GM19455 (cell line): Measurements from ENCODE around the gene TTC39A.

Experiments
- ATAC-seq: cut with Tn5 transposase; IDR thresholded peaks from one replicate; pipeline ENCODE4 v1.9.1; 2021; ENCODE audit not compliant: unreplicated experiment

The TTC39A gene

DNA sequence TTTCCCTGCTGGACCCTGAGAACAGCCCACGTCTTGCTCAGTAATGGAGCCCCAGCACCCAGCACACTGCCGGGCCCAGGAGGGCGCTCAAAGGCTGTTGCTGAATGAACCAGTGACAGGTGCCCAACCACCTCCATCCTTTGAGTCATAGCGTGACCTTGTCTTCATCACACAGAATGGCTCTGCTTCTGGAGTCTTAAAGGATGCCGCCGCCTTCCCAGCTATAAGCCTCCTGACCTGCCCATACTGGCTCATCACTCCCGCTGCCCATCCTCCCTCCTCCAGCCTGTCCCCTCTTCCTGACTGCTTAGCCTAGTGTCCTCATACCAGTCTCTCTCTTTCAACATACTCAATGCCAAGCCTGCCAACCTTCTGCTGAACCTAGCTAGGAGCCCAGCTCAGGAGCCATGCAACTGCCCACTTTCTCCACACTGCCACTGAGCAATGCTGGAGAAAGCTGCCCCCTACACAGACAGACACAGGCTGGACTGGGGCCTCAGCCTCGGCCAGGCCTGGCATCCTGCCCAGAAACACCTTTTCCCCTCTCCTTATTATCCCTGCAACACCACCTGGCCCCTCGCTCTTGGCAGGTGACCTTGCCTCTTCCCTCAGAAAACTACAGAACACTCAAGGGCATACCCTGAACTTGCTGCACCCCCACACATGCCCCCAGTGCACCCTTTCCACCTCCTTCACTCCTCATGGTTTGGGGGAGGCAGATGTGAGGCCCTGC lies 14.1 kb downstream of the TTC39A start:
- ATAC-seq = no peak

DNA sequence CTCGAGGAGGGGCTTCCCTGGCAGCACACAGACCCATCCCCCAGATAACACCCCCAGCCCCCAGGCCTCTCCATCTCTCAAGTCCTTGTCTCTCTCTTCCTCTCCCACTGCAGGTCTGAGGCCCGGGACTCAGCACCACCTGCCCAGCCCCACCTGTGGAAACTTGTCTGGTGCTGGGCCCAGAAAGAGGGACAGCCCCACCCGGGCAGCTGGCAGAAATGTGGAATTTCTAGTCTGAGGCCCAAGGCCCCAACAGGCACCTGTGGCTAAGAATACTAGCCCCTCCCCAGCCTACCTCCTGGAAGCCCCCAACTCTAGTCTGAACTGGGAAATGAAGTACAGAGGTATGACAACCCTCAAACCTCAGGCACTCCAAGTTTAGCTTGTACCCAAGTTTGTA lies 15.4 kb downstream of the TTC39A start:
- ATAC-seq = no peak

DNA sequence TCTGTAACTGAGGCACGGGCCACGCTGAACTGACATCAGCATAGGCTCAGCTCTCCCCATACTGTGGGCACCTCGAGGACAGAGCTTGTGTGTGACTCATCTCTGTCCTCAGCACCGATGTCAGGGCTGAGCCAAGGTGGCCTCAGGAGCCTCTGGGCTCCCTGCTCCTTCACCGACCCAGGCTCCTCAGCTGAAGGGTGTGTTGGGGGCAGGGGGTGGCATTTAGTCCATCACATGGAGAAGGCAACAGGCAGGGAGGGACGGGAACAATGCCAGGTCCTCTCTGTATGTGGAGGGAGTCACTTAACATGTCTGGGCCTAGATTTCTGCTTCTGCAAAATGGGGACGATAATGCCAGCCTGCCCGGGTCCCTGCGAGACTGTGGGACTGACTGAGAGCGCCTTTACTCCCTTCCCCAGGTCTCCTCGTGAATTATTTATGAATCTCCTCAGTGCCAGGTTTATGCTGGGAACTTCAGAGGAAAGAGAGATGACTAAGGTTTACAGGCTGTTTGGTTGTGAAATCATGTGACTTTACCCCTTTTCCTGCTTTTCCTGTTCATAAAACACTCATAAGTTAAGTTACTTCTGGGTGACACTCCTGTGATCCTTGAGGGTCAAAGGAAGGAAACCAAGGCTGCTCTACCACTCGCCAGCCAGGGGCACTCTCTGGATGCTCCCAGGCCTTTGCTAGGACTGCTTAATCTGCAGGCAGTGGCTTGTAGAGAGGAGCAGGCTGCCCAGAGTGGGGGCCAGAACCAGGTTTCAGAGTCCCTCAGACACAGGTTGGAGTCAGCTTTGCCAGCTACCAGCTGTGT lies 16.2 kb downstream of the TTC39A start:
- ATAC-seq = no peak

DNA sequence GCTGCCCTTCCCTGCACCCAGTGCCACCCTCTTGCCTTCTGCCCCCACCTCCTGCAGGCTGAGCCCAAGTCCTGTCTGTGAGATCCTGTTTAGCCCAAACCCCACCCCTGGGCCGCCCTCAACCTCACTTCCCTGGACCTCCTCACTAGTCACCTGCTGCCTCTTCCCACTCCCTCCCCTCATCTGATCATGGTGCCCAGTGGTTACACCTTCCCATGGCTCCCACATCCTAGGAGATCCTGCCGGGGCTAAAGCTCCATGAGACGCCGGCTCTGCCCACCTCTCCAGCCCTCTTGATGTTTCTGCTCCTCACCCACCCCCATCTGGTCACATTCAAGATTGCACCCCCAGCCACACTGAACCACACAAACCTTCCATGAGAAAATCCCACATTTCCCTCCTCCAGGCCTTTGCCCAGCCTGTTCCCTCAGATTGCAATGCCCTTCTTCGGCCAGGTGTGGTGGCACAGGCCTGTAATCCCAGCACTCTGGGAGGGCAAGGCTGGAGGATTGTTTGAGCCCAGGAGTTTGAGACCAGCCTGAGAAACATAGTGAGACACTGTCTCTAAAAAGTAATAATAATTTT lies 17.0 kb downstream of the TTC39A start:
- ATAC-seq = no peak

DNA sequence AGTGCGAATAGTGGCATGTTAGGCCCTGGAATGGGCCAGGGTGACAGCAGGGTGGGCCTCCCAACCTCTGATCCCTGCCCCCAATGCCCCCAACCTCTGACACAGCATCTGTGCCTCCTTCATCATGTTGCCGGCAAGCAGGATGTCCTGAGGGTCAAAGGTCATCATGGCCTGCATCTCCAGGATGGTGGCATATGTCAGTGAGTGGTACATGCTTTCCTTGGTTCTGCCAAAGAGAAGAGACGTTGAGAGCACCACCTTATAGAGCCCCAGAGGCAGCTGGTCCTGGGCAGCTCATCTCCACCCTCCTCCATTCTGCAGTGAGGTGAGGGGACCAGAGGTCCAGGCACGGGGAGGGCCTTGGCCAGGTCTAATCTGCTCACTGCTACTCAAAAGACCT lies 17.6 kb downstream of the TTC39A start:
- ATAC-seq = no peak

DNA sequence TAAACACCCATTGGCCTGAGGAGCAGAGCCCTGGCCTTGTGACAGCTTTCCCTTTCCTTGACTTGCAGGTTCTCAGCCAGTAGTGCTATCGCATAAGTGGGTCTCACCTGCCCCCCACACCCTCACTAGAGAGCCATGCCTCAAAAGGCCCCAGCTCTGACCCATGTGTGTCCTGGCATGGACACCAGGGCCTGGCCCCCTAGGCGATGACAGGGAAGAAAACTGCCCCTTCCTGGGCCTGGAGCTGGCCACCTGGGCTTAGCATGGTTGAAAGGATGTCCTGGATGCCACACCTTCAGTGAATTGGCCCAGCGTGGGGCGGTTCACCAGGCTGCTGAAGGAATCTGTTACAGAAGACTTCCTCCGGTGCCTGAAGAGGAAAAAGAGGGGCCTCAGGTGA lies 18.5 kb downstream of the TTC39A start:
- no peak for ATAC-seq

DNA sequence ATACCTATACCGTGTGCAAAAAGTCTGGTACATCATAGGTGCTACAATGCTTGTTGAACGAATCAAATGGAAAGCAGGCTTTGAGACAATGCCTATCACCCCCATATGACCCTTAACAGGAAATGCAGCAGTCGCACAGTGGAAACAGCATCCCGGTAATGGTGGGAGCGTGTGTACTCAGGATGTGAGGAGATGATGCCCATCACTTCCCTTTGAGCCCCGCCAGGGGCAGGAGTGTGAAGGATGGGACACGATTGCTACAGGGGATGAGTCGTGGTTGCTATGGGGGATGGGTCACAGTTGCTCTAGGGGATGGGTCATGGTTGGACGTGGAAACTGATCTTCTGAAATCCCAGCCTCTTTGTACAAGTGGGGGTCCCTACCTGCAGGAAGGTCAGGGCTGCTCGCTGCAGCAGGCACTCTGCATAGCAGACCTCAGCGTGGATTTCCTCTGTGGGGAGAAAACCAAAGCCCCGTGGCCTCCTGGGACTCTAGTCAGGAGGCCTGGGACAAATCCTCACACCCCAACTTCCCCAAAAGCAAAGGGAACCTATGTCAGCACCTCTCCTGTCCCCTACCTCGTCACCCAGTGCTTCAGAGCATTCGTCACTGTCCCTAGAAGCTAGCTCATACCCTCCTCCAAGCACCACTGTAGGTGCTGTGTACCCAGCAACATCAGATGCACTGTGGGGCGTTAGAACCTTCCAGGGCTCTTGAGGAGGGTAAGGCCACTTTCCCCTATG lies 19.3 kb downstream of the TTC39A start:
- no peak for ATAC-seq

DNA sequence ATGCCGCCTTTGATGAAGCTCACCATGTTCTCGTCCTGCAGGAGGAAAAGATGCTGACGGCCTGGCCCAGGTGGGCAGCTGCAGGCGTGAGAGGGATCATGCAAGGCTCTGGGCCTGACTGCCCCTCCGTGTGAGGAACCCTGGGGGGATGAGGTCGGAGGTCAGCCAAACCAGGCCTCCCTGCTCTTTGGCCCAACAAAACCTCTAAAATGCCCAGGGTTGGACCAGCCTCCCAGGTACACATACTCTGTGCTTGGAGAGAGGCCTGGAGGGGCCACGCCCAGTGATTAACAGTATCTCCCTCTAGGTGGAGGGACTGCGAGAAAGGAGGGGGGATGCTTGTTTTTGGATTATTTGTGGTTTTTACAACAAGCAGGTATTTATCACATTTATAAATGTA lies 21.1 kb downstream of the TTC39A start:
- no peak for ATAC-seq

DNA sequence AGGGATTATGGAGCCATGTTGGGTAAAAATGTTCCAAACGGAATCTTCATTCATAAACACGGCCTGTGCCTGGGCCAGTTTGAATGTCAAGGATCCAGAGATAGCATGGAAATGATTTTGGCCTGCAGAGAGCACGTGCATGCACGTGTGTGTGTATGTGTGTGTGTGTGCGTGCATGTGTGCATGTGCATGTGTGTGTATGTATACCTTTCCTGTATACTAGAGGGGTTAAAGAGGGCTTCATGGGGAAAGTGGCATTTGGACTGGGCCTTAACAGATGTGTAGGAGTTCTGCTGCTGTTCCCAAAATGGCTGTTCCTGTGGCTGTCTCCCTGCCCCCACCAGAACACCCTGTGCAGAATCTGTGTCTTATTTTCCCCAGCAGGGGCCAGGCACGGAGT lies 21.7 kb downstream of the TTC39A start:
- ATAC-seq = no peak

DNA sequence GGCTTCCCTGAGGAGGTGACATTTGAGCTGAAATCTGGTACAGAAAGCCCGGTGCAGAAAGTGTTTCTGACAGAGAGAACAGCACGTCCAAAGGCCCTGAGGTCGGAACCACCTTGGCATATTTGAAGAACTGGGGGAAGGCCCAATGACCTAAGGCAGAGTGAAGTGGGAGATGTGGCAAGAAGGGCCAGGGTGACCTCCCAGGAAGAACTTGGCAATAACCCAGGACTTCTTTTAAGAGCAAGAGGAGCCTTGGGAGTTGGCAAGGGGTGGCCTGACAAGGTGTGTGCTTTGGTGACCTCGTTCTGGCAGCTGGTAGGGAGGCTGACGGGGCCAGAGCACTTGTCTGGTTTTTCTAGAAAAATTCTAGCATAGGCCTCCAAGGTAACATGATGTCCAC lies 23.4 kb downstream of the TTC39A start:
- no peak for ATAC-seq

DNA sequence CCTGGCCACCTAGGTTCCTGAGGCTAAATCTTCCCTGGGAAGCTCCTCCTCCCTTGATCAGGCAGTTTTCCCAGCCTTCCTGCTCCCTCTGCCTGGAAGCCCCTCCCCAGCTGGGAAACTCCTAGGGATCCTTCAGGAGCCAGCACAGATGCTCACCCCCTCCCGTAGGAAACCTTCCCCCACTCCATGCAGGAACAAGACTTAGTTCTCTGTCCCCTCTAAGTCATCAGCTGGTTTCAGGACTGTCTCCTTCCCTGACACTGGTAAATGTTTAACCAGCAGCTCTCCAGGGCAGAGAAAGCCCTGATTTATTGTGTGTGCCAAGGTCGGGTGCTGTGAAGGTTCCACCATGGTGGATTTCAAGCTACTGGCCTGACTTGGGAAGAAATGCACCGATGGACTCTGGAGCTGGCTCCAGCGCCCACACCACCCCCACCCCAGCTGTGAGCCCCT lies 25.0 kb downstream of the TTC39A start:
- no peak for ATAC-seq

DNA sequence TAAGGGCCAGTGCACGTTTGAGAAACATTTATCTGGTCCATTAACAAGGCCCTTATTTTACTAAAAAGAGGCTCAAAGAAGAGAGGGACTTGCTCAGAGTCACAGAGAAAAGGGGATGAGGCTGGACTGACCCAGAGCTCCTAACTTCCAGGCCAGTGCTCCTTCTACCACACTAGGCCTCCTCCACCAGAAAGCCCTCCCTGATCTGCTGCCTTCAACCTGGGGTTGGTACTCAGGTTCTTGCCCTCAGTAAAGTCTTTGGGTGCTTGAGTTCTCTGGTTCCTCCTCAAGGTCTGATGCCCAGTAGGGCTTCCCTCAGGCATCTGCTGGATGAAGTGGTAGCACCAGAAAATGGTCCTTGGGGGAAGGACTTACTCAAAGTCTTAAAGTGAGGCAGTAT lies 26.0 kb downstream of the TTC39A start:
- ATAC-seq = no peak

DNA sequence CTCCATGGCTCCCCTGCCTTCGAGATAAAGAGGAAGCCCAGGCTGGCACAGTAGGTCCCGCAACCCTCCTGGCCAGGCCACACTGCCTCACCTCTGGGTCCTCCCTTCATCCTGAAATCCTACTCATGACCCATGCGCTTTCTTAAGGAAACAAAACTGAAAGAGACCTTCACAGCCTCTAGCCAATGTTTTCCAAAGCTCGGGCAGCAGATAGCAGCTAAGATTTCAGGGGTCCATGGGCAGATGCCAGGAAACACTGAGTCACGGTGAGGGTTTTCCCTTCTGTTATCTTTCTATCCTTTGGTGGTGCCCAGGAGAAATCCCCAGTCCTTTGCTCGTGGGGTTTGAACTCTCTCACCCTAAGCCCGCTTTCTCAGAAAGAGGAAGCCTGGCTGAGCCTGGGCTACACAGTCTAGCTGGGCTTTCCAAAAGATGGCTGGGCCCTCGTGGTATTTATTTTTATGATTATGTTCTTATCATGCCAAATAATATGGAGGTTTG lies 26.6 kb downstream of the TTC39A start:
- no peak for ATAC-seq

DNA sequence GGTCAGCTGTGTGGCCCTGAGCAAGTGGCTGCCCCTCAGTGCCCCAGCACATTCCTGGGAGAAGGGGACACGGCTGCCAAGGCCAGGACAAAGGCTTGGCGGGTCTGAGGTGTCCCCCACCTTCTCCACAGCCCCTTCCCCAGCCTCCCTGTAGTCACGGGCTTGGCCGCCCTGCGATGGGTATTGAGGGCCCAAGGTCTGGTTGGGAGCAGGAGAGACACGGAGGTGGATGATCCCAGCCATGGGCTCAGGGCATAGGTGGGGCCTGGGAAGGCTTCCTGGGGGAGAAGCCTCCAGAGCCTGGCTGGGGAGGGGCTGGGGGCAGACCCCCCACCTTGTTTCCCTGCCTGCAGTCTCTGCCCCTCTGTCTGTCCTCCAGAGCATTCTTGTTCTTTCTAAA lies 27.0 kb downstream of the TTC39A start:
- ATAC-seq = no peak

DNA sequence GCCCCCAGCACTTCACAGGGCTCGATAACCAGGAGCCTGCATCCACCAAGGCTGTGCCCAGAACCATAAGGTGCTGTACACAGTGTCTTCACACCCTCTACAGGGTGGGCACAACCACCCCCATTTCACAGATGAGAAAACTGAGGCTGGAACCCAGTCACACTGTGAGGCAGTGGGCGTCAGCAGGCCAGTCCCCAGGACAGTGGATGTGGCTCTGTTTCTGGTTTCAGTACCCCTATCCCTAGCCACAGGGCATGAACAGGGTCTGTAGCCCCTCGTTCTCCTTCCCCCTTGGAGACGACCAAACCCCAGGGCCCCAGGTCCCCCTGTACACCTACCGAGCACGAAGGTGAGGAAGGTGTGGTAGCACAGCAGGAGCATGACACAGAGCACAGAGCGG lies 27.6 kb downstream of the TTC39A start:
- ATAC-seq = no peak

DNA sequence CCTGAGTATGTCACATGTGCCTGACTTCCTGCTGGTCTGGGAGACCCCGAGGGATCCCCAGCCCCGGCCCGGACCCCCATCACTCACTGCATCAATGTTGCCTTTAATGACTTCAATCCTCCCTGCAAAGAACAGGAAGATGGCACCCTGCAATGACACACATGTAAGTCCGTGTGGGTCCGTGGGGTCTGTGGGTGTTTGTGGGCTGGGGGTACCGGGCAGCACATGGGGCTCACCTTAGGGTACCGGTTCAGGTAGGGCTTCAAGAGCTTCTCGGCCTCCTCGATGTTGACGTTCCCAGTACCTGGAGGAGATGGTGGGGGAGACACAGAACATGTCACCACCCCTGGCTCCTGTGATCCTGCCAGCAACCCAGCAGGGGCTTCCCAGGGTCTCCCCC lies 28.1 kb downstream of the TTC39A start:
- ATAC-seq = no peak

DNA sequence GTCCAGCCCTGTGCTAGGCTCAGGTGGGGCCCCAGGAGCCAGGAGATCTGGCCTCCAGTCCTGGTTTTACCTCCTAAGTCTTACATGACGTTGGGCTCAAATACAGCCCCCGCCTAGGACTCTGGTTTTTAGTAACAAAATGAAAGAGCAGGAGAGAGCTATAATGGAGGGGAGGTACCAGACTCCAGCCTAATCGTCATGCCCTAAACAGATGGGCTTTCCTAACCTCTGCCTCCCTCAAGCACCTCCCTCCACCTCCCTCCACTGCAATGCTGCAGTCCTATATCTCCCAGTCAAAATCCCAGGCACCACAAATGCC lies 28.6 kb downstream of the TTC39A start:
- ATAC-seq = no peak

DNA sequence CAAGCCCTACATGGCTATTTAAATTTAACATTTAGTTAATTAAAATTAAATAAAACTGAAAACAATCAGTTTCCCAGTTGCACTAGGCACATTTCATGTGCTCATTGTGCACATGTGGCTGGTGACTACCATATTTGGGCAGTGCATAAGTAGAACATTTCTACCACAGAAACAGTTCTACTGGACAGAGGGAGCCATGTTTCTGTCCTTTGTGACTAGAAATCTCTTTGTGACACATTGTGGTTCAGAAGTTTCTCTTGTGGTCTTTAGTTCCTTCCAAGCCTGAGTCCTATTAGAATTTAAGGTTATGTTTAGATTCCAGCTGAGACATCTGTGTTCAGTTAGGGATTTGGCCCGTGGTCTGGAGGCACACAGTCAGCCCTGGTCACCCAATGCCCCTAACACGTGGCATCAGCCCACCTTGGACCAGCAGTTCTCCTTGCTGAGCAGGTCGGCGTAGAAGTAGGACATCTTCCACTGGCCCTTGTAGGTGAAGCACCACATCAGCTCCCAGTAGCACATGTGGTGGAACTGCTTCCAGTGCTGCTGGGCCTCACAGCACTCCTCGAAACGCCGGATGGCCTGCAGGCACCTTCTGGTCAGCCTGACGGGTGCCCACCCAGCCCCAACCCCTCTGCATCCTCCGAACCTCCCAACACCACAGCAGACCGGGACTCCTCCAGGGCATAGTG lies 29.1 kb downstream of the TTC39A start:
- ATAC-seq = no peak

DNA sequence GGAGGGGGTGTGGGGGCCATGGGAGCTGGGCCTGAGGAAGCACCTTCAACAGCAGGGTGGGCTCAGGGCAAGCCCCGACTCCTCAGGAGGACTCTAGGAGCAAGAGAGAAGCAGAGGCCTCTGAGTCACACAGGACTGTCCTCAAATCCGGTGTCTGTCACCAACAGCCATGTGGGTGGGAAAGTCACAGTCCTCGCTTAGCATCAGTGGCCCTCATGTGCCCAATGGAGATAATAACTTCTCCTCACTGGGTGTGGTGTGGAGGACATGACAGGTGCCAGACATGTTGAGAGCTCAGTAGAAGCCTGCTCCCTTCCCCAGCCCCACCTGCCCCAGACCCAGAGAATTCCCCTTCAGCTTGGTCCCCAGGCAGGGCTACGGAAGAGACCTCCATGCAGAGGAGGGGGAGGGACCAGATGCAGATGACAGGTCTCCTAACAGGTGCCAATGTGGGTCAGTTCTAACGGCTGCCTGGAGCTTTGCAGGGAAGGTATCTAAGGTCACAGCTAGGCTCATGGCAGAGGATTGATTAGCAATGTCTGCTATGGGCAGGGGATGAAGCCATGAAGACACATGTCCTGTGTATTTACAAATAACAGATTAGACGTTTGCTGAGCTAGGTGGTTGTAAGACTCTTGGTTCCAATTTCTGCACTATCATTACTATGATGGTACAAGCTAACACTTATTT lies 30.2 kb downstream of the TTC39A start:
- no peak for ATAC-seq

DNA sequence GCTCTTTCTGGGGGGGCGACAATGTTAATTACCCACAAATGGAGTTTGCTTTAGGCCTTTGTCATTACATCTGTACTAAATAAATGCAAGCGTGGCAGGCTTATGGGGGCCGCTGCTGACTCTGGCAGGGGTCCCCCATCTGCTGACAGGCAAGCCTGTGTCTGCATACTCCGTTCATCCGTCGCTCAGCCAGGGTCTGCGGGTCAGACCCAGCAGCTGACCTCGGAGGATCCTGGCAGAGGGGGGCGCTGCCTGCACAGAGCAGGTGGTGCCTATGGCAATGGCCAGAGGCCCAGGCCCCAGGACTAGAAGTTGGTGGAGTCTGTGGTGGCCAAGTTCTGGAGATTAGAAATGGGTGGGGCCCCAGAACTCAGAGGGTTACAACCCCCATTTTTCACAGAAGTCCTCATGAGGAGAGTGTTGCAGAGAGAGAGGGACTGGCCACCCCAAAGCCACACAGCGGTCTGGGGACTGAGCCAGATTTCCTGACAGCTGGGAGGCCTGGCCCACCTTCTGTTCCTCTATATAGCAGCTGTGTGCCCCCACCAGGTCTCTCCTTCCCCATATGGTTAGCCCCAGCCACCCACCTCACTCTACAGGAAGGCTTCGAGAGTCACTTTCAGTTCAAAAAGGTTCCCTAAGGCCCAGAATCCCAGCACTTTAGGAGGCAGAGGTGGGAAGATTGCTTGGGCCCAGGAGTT lies 31.0 kb downstream of the TTC39A start:
- no peak for ATAC-seq
